Memory B cell (primary cell): Measurements from ENCODE around the gene COMT.

Experiments
- ATAC-seq: fragments of 150-1000 bp; cut with Tn5 transposase; 2 replicates; pipeline ENCODE4 v1.10.0; 2021; ENCODE audit warnings: low read depth, mild to moderate bottlenecking, moderate library complexity
- DNase-seq, 2 donors: peaks; one replicate each; pipeline ENCODE4 v3.0.0; 2022; ENCODE audit warnings: low spot score in 2 of 2
- H3K27ac Mint-ChIP-seq: one replicate; pipeline ENCODE4 v1.8.0; 2022; ENCODE audit warnings: mild to moderate bottlenecking, moderate library complexity, mixed read lengths
- H3K27me3 Mint-ChIP-seq: one replicate; pipeline ENCODE4 v1.8.0; 2022; ENCODE audit warnings: mixed read lengths
- H3K36me3 Mint-ChIP-seq: one replicate; pipeline ENCODE4 v1.8.0; 2022; ENCODE audit warnings: mild to moderate bottlenecking, mixed read lengths
- H3K4me1 Mint-ChIP-seq: one replicate; pipeline ENCODE4 v1.8.0; 2022; ENCODE audit warnings: mixed read lengths
- H3K4me3 Mint-ChIP-seq: one replicate; pipeline ENCODE4 v1.8.0; 2022; ENCODE audit warnings: mild to moderate bottlenecking, moderate library complexity, mixed read lengths
- H3K9me3 Mint-ChIP-seq: one replicate; pipeline ENCODE4 v1.8.0; 2022; ENCODE audit warnings: mixed read lengths

COMT gene

DNA sequence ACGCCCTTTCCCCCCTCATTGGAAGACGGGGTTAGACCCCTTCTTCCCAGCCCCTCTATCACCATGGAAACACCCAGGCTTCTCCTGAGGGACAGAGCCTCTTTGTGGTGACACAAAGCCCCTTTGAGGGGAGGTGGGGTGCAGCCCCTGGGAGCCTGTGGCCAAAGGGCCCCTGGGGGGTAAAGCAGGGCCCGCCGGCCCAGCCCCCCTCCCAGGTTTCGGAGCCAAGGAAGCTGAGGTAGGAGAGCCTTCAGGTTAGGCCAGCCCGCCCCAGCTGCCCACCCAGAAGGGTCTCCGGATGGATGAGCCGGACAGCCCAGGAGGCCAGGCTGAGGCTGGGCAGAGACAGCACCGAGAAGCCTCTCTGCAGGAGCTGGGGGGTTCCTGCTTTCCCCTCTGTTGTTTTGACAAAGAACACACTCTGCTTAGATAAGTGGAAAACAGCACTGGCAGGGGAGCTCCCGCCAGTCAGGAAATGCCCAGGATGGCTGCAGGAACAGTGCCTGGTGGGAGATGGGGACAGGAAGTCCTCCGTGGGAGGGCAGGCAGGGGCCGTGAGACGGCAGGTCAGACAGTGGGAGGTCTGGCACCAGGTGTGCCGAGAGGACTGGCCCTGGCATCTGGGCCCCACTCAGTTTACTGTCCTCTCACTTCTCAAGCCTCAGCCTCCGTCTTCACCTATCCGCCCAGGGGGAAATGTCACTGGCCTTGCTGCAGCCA is 56.8 kb downstream of the COMT start:
- H3K36me3 Mint-ChIP-seq: peaks cover 8% of the 10 kb centered on the region
- peaks cover 14% of the 10 kb centered on the region for H3K27me3 Mint-ChIP-seq
- H3K4me1 Mint-ChIP-seq: peaks cover 12% of the 10 kb centered on the region
- DNase-seq (no peak), ATAC-seq (no peak)
- peaks cover 5% of the 10 kb centered on the region for H3K9me3 Mint-ChIP-seq
- no peak overlapping the region for H3K4me3 Mint-ChIP-seq
- H3K27ac Mint-ChIP-seq: no peak overlapping the region

DNA sequence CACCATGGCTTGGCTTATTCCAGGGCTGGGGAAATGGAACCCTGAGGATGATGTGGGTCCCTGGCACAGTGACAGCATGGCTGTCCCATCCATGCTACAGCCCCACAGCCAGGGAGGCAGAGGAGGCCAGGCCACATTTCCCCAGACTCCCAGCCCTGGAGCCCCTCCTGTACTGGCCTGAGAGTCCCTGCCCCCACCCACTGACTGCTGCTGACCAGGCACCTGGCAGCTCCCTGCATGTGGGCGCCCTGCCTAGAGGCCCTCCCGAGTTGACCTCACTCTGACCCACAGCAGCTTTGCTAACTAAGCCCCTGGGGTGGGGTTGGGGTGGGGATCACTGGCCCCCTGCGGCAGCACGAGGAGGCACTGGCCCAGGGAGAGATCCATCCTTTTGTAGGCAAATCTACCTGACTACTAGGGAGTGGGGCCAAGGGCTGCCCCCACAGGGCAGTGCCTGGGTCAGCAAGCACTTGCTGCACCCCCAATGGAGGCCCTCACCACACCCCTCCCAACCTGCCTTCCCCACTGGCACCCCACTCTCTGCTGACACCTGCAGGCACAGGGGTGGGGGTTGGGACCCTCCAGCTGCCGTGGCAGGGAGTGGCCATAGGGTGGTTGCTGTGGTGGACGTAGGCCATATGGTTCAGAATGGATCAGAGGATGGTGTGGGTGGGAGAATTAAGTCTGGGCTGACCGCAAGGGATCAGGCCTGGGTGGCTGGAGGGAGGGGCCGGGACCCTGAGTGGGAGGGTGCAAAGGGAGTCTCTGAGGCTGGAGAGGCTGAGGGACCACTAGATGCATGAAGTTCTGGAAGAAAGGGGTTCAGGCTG is 57.6 kb downstream of the COMT start:
- Mint-ChIP-seq H3K27ac (no peak overlapping the region), H3K4me3 (no peak overlapping the region), H3K27me3 (peaks cover 7% of the 10 kb centered on the region), H3K36me3 (peaks cover 12% of the 10 kb centered on the region), H3K9me3 (peaks cover 9% of the 10 kb centered on the region), H3K4me1 (peaks cover 7% of the 10 kb centered on the region)
- ATAC-seq (no peak), DNase-seq (no peak)

DNA sequence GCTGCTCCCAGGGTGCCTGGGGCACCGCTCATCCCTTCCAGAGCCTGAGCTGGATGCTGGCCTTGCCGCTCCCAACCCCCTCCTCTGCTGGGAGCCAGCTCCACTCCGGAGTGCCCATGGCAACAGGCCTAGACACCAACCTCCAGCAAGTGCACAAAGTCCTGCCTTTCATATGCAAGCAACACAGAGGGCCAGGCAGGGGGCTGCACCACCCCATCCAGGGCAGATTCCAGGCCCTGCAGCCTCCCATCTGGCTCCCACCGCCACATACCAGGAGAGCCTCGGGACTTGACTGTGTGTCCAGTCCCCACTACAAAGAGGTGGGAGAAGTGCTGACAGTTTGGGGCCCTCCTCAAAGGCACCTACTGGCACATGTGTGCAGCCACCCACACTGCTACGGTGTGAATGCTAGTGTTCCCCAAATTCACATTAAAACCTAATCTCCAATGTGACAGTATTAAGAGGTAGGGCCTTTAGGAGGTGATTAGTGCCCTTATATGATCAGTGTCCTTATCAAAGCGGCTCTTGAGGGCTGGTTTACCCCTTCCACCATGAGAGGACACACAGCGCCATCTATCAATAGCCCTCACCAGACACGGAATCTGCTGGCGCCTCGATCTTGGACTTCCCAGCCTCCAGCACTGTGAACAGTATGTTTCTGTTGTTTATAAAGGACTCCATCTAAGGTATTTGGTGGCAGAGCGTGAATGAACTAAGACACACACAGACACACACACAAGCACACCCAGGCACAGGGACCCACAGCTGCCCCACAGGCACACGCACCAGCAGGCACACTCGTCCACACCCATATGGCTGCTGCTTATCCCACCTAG is 58.9 kb downstream of the COMT start:
- Mint-ChIP-seq H3K27me3 (no peaks in the 10 kb centered on the region), H3K9me3 (peaks cover 9% of the 10 kb centered on the region), H3K4me1 (no peaks in the 10 kb centered on the region), H3K27ac (no peak overlapping the region), H3K4me3 (no peak overlapping the region), H3K36me3 (peaks cover 9% of the 10 kb centered on the region)
- DNase-seq (no peak), ATAC-seq (no peak)

DNA sequence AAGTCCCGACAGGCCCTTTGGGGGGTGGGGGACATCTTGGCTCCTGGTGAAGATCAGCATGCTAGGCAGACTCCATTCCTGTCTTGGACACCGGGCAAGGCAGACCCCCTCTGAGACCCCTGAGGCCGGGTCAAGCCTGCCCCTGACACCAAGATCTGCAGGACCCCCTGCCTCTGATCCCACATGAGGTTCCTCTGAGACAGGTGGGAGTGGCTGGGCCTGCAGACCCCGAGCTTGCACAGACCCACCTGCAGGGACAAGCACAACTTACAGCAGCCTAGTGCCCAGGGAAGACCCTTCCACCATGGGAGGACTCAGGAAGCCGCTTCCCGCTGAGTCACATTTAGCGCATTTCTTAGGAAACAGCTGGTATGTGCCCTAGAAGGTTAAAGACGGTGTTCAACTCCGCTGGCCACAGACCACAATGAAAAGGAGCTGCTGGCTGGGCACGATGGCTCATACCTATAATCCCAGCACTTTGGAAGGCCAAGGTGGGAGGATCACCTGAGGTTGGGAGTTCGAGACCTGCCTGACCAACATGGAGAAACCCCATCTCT is 59.6 kb downstream of the COMT start:
- Mint-ChIP-seq H3K4me1 (no peaks in the 10 kb centered on the region), H3K36me3 (peaks cover 9% of the 10 kb centered on the region), H3K4me3 (no peak overlapping the region), H3K9me3 (peaks cover 9% of the 10 kb centered on the region), H3K27ac (no peak overlapping the region), H3K27me3 (no peaks in the 10 kb centered on the region)
- ATAC-seq (no peak), DNase-seq (no peak)

DNA sequence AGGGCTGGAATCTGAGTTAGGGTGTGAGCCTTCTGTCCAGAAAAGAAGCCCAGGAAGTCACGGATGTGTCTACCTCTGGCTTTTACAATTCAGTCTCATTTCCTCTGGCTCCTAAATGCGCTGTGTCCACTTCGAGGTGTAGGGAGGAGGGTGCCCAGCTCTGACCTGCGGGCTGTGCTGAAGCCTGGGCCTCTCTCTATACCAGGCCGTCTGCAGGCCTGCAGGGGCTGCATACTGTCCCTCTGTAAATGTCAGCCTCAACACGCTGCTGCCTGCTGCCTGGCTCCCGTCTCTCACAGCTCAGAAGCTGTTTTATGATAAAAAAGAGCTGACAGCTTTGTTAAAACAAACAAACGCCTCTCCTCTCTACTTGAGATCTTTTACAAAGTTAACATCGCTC is 60.6 kb downstream of the COMT start:
- peaks cover 9% of the 10 kb centered on the region for H3K36me3 Mint-ChIP-seq
- ATAC-seq: no peak
- no peak for DNase-seq
- no peak overlapping the region for H3K4me3 Mint-ChIP-seq
- H3K9me3 Mint-ChIP-seq: peaks cover 9% of the 10 kb centered on the region
- H3K27me3 Mint-ChIP-seq: no peaks in the 10 kb centered on the region
- no peak overlapping the region for H3K27ac Mint-ChIP-seq
- H3K4me1 Mint-ChIP-seq: no peaks in the 10 kb centered on the region

DNA sequence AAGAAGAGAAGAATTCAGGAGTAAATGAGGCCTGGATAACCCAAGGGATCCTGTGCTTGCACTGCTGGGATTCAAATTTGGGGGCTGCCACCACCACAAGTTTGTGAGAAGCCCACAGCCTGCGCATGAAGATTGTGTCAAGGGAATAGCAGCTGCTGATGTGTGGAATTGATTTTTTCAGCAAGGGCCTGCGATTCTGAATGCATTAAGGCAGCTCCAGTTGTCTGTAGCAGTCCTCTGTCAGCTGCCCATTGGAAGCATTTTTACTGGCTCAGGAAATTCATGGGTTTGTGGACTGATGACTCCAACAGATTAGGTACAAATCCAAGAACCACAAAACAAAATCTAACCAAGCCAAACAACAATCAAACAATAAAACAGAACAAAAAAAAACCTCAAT is 61.1 kb downstream of the COMT start:
- ATAC-seq: no peak
- Mint-ChIP-seq H3K36me3 (peaks cover 9% of the 10 kb centered on the region), H3K27me3 (no peaks in the 10 kb centered on the region), H3K9me3 (peaks cover 9% of the 10 kb centered on the region), H3K4me1 (no peaks in the 10 kb centered on the region), H3K4me3 (no peak overlapping the region), H3K27ac (no peak overlapping the region)
- DNase-seq: no peak

DNA sequence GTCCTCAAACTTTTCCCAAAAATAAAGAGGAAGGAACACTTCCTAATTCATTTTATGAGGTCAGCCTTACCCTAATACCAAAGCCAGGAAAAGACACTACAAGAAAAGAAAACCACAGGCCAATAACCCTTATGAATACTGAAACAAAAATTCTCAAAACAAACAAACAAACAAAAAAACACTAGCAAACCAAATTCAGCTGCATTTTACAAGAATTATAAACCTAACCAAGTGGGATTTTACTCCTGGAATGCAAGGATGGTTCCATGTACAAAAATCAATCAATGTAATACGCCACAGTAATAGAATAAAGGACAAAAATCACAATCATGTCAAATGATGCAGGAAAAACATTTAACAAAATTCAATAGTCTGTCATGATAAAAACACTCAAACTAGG is 61.7 kb downstream of the COMT start:
- H3K4me1 Mint-ChIP-seq: no peaks in the 10 kb centered on the region
- no peaks in the 10 kb centered on the region for H3K27me3 Mint-ChIP-seq
- H3K9me3 Mint-ChIP-seq: peaks cover 9% of the 10 kb centered on the region
- no peak overlapping the region for H3K4me3 Mint-ChIP-seq
- ATAC-seq (no peak), DNase-seq (no peak)
- H3K27ac Mint-ChIP-seq: no peak overlapping the region
- peaks cover 9% of the 10 kb centered on the region for H3K36me3 Mint-ChIP-seq

DNA sequence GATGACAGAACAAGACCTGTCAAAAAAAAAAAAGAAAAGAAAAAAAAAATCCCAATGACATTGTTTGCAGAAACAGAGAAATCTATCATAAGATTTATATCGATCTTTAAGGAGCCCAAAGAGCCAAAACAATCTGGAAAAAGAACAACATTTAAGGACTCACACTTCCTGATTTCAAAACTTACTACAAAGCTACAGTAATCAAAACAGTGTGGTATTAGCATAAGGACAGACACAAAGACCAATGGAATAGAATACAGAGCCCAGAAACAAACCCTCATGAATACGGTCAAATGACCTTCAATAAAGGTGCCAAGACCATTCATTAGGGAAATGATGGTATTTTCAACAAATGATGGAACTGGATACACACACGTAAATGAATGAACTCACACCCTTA is 62.9 kb downstream of the COMT start:
- ATAC-seq: no peak
- Mint-ChIP-seq H3K36me3 (peaks cover 9% of the 10 kb centered on the region), H3K27ac (no peak overlapping the region), H3K4me3 (no peak overlapping the region), H3K4me1 (no peaks in the 10 kb centered on the region), H3K9me3 (peaks cover 9% of the 10 kb centered on the region), H3K27me3 (no peaks in the 10 kb centered on the region)
- no peak for DNase-seq

DNA sequence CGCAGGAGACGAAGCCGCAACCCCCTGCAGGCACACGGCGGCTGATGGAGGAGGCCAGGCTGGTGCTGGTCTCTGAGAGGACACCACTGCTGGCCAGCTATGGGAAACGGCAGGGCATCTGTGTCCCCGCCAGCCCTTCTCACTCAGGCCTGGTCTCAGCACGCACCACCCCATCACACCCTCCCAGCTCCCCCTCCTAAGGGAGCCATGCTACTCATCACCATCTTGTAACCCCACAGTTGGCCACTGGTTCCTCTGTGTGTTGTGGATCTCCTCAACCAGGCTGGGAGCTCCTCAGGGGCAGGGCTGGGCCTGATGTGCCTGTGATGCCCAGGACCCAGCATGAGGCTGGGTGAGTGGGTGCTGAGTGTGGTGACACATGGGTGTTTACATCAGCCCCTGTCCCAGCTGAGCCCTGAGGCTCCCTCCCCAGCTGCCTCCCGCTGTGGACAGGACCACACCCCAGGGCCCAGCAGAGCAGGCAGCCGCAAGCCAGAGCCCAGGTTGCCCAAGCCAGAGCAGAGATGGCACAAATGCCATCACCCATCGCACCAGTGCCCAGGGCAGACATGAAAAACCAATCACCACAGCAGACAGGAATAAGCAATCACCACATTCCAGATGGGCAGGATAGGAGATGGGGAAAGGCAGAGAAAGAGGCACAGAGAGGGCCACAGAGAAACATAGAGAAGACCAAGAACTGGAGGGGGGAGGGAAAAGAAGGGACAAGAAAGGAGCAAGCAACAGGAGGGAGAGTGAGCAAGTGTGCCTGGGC is 66.8 kb downstream of the COMT start:
- Mint-ChIP-seq H3K27ac (no peak overlapping the region), H3K4me1 (no peaks in the 10 kb centered on the region), H3K36me3 (peaks cover 3% of the 10 kb centered on the region), H3K4me3 (no peak overlapping the region), H3K9me3 (peaks cover 4% of the 10 kb centered on the region), H3K27me3 (no peaks in the 10 kb centered on the region)
- ATAC-seq (no peak), DNase-seq (no peak)

DNA sequence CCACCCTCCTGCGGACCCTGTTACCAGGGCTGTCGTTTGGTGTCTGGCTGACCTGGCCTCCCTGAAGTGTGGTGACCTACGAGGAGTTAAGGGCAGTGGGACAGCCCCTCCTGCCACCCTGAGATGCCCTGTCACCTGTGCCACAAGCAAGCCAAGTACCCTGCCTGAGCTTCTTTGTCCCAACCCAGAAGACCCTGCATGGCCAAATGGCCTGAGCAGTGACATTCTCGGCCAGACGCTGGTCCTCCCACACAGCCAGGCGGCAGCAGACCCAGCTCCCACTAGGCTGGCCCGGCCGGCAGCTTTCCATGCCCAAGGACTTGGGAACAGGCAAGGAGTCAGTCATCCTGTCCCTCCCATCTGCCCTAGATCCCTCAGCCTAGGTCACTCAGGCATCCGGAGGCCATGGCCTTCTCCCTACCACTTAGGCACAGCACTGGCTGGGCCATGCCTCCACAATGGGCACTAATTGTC is 67.5 kb downstream of the COMT start:
- H3K9me3 Mint-ChIP-seq: no peaks in the 10 kb centered on the region
- no peaks in the 10 kb centered on the region for H3K36me3 Mint-ChIP-seq
- no peaks in the 10 kb centered on the region for H3K4me1 Mint-ChIP-seq
- no peaks in the 10 kb centered on the region for H3K27me3 Mint-ChIP-seq
- DNase-seq: no peak
- ATAC-seq: no peak
- H3K4me3 Mint-ChIP-seq: no peak overlapping the region
- no peak overlapping the region for H3K27ac Mint-ChIP-seq

DNA sequence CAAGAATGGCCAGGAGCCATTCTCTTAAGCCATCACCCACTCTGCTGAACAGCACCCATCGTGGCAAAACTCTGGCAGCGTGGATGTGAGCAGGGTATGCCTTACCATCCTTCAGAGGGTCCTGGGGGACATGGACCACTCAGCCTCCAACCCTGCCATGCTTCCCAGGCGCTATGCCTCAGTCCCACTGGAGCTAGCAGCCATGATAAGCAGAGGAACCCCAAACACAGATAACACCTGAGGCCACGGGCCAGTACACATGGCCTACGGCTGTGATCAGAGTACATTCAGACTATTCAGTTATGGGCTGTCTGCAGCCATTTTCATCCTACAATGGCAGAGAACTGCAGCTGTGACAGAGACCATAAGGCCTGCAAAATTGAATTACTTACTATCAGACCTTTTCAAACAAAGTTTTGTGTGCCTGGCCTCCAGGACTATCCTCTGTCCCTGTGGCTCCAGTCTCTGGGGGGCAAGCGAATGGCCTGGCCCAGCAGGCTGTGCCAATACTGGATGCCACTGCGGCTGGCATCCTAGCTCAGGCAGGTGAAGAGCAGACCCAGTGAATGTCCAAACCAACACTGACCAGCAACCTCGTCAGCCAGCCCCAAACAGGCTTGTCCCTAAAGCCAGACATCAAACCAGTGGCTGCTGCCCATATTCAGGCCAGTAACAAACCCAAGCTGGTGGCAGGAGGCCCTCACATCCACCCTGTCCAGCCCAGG is 68.2 kb downstream of the COMT start:
- H3K9me3 Mint-ChIP-seq: no peaks in the 10 kb centered on the region
- H3K36me3 Mint-ChIP-seq: no peaks in the 10 kb centered on the region
- ATAC-seq: no peak
- no peaks in the 10 kb centered on the region for H3K27me3 Mint-ChIP-seq
- no peak for DNase-seq
- no peak overlapping the region for H3K27ac Mint-ChIP-seq
- H3K4me1 Mint-ChIP-seq: no peaks in the 10 kb centered on the region
- H3K4me3 Mint-ChIP-seq: no peak overlapping the region

DNA sequence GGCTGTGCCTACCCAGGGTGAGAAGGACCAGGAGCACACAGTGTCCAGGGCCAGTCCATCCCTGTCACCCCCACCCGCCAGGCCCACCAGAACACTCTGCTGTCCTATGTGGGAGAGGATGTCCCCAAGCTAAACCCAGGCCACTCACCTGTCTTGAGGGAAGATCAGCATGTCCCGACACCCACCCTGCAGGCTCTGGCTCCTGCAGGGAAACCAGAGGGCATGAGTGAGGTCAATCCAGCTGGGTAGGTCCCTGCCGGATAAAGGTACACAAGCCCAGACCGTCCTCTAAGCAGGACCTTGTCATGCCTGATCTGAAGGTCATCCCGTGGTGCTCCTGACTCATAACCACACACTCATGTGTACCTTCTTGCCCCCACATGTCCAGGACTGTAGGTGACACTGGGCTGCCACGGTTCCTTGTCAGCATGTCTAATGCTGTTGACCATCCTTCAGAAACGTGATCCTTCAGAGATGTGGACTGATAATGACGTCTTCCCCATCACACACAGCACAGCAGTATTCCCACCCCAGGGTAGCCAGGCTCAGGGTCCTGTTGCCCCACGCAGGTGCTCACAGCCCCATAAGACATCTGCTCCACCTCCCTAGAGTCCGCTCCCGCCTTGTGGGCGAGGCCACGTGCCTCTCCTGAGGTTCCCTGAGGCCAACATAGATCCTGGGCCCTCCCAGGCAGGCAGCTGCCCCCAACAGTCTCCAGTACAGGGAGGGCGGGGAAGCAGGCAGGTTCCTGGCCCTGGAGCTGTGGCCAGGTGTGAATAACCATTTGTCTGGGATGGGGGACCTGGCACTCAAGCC is 68.9 kb downstream of the COMT start:
- ATAC-seq: no peak
- H3K9me3 Mint-ChIP-seq: no peaks in the 10 kb centered on the region
- no peaks in the 10 kb centered on the region for H3K27me3 Mint-ChIP-seq
- H3K4me3 Mint-ChIP-seq: no peak overlapping the region
- DNase-seq: no peak
- no peak overlapping the region for H3K27ac Mint-ChIP-seq
- H3K36me3 Mint-ChIP-seq: no peaks in the 10 kb centered on the region
- H3K4me1 Mint-ChIP-seq: no peaks in the 10 kb centered on the region
